Neural progenitor cell (in vitro differentiated cells): ENCODE measurements around the gene TNC.

Source experiments
- CTCF ChIP-seq: fragments of 200-600 bp; sonication (generic); IDR thresholded peaks from 2 replicates; pipeline ENCODE4 v1.5.1; 2017; ENCODE audit warnings: antibody characterized with exemption, mild to moderate bottlenecking
- EZH2 ChIP-seq: fragments of 200-600 bp; sonication (generic); IDR thresholded peaks from 2 replicates; pipeline ENCODE4 v1.6.1; 2017; ENCODE audit warnings: antibody characterized with exemption, mild to moderate bottlenecking, moderate library complexity

GRCh38 chr9:115088860-115089259 is 29.1 kb downstream of the TNC start:
- TF ChIP-seq CTCF (no peak), EZH2 (no peak)
